ENCODE results near the gene SLC22A5.

SLC22A5 gene

DNA sequence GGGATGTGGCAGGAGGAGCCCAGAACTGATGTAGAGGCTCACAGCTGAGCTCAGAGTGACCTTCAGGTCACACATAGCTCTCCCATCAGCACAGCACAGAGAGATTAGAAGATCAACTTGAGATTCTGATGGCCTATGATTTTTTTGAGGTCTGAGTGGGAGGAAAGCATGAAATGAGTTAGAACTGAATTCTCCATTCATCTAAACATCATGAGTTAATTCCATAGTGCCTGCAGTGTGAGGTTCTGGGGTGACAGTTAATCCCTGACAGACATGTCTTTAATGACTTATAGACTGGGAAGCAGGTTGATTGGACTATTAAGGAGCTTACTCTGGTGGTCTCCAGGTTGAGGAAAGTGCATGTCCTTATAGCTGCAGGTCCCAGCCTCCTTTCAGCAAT is 22.4 kb downstream of the SLC22A5 start:
- TF ChIP-seq EP300 (IDR thresholded peaks at IDR 0.05; ENCODE audit: borderline replicate concordance) (no peak), EGR1 (IDR thresholded peaks at IDR 0.05) (no peak), USF1 (IDR thresholded peaks at IDR 0.05) (no peak), RAD21 (IDR thresholded peaks at IDR 0.05; ENCODE audit: low read depth) (no peak), YY1 (IDR thresholded peaks at IDR 0.05; ENCODE audit: low read depth) (no peak)

- TF ChIP-seq RAD21 (IDR thresholded peaks at IDR 0.05; ENCODE audit: low read depth) (no peak), MAX (IDR thresholded peaks at IDR 0.05) (no peak), ZBTB7A (IDR thresholded peaks at IDR 0.05; ENCODE audit: low read depth) (no peak), NFIC (IDR thresholded peaks at IDR 0.05) (no peak), CREB1 (IDR thresholded peaks at IDR 0.05; ENCODE audit: low read depth) (no peak), EGR1 (IDR thresholded peaks at IDR 0.05) (no peak), YY1 (IDR thresholded peaks at IDR 0.05; ENCODE audit: low read depth) (no peak), TEAD4 (IDR thresholded peaks at IDR 0.05) (no peak), FOXM1 (IDR thresholded peaks at IDR 0.05; ENCODE audit: borderline replicate concordance, low read depth) (no peak), TAF1 (IDR thresholded peaks at IDR 0.05; ENCODE audit: low read depth) (no peak), EP300 (IDR thresholded peaks at IDR 0.05; ENCODE audit: borderline replicate concordance) (no peak), CEBPB (IDR thresholded peaks at IDR 0.05) (no peak), USF1 (IDR thresholded peaks at IDR 0.05) (no peak)
Measured at GRCh38 chr5:132392411-132392810, 22.9 kb downstream of the SLC22A5 start.

- TF ChIP-seq YY1 (IDR thresholded peaks at IDR 0.05; ENCODE audit: low read depth) (no peak), RAD21 (IDR thresholded peaks at IDR 0.05; ENCODE audit: low read depth) (no peak), EGR1 (IDR thresholded peaks at IDR 0.05) (no peak), TAF1 (IDR thresholded peaks at IDR 0.05; ENCODE audit: low read depth) (no peak), CEBPB (IDR thresholded peaks at IDR 0.05) (no peak)
Measured at GRCh38 chr5:132392978-132393825, 23.7 kb downstream of the SLC22A5 start.

DNA sequence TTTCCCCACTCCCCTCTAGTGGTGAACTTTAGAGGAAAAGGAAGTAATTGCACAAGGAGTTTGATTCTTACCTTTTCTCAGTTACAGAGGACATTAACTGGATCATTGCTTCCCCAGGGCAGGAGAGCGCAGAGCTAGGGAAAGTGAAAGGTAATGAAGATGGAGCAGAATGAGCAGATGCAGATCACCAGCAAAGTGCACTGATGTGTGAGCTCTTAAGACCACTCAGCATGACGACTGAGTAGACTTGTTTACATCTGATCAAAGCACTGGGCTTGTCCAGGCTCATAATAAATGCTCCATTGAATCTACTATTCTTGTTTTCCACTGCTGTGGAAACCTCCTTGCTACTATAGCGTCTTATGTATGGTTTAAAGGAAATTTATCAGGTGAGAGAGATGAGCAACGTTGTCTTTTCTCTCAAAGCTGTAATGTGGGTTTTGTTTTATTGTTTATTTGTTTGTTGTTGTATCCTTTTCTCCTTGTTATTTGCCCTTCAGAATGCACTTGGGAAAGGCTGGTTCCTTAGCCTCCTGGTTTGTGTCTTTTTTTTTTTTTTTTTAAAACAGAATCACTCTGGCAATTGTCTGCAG is 25.3 kb downstream of the SLC22A5 start:
- no peak for TF ChIP-seq RAD21 (IDR thresholded peaks at IDR 0.05; ENCODE audit: low read depth)
- TF ChIP-seq CREB1 (IDR thresholded peaks at IDR 0.05; ENCODE audit: low read depth) = no peak
- TF ChIP-seq, protein P1, sequence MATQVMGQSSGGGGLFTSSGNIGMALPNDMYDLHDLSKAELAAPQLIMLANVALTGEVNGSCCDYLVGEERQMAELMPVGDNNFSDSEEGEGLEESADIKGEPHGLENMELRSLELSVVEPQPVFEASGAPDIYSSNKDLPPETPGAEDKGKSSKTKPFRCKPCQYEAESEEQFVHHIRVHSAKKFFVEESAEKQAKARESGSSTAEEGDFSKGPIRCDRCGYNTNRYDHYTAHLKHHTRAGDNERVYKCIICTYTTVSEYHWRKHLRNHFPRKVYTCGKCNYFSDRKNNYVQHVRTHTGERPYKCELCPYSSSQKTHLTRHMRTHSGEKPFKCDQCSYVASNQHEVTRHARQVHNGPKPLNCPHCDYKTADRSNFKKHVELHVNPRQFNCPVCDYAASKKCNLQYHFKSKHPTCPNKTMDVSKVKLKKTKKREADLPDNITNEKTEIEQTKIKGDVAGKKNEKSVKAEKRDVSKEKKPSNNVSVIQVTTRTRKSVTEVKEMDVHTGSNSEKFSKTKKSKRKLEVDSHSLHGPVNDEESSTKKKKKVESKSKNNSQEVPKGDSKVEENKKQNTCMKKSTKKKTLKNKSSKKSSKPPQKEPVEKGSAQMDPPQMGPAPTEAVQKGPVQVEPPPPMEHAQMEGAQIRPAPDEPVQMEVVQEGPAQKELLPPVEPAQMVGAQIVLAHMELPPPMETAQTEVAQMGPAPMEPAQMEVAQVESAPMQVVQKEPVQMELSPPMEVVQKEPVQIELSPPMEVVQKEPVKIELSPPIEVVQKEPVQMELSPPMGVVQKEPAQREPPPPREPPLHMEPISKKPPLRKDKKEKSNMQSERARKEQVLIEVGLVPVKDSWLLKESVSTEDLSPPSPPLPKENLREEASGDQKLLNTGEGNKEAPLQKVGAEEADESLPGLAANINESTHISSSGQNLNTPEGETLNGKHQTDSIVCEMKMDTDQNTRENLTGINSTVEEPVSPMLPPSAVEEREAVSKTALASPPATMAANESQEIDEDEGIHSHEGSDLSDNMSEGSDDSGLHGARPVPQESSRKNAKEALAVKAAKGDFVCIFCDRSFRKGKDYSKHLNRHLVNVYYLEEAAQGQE (IDR thresholded peaks at IDR 0.05; ENCODE audit: low read depth) = no peak
- TF ChIP-seq TEAD4 (IDR thresholded peaks at IDR 0.05) = no peak
- TF ChIP-seq EP300 (IDR thresholded peaks at IDR 0.05; ENCODE audit: borderline replicate concordance) = no peak
- TF ChIP-seq EGR1 (IDR thresholded peaks at IDR 0.05) = no peak
- no peak for TF ChIP-seq TAF1 (IDR thresholded peaks at IDR 0.05; ENCODE audit: low read depth)
- TF ChIP-seq ZBTB7A (IDR thresholded peaks at IDR 0.05; ENCODE audit: low read depth) = no peak
- no peak for TF ChIP-seq NFIC (IDR thresholded peaks at IDR 0.05)
- TF ChIP-seq USF1 (IDR thresholded peaks at IDR 0.05) = no peak
- TF ChIP-seq TCF12 (IDR thresholded peaks at IDR 0.05; ENCODE audit: low read depth) = no peak

- TF ChIP-seq CREB1 (IDR thresholded peaks at IDR 0.05; ENCODE audit: low read depth) = no peak
- no peak for TF ChIP-seq RAD21 (IDR thresholded peaks at IDR 0.05; ENCODE audit: low read depth)
- TF ChIP-seq ZBTB7A (IDR thresholded peaks at IDR 0.05; ENCODE audit: low read depth) = no peak
- no peak for TF ChIP-seq MAX (IDR thresholded peaks at IDR 0.05)
- no peak for TF ChIP-seq USF1 (IDR thresholded peaks at IDR 0.05)
- TF ChIP-seq CEBPB (IDR thresholded peaks at IDR 0.05) = no peak
- TF ChIP-seq TEAD4 (IDR thresholded peaks at IDR 0.05) = no peak
- TF ChIP-seq, protein P1 (IDR thresholded peaks at IDR 0.05; ENCODE audit: low read depth) = no peak
- TF ChIP-seq FOXM1 (IDR thresholded peaks at IDR 0.05; ENCODE audit: borderline replicate concordance, low read depth) = no peak
- TF ChIP-seq TAF1 (IDR thresholded peaks at IDR 0.05; ENCODE audit: low read depth) = no peak
- TF ChIP-seq EGR1 (IDR thresholded peaks at IDR 0.05) = no peak
- TF ChIP-seq NFIC (IDR thresholded peaks at IDR 0.05) = no peak
- TF ChIP-seq YY1 (IDR thresholded peaks at IDR 0.05; ENCODE audit: low read depth) = no peak
- no peak for TF ChIP-seq TCF12 (IDR thresholded peaks at IDR 0.05; ENCODE audit: low read depth)
- TF ChIP-seq EP300 (IDR thresholded peaks at IDR 0.05; ENCODE audit: borderline replicate concordance) = no peak
Measured at GRCh38 chr5:132396589-132397031, 27.1 kb downstream of the SLC22A5 start.
